ENCODE data around the gene PTPN14.

PTPN14 gene

GRCh38 chr1:214429951-214430770, 121.2 kb downstream of the PTPN14 start:
- Histone ChIP-seq H3F3A (ENCODE audit: low read depth) (peaks cover 12% of the 10 kb centered on the region; the same call in 1 of the 2 replicates), H3K4me3 (ENCODE audit: low read length, poor library complexity, severe bottlenecking) (no peak overlapping the region), H3K4me2 (ENCODE audit: low read depth, low read length, poor library complexity, severe bottlenecking) (no peak overlapping the region), H3K79me2 (ENCODE audit: insufficient read depth, low read length) (no peaks in the 10 kb centered on the region), H4K20me1 (ENCODE audit: insufficient read depth, low read length, poor library complexity, severe bottlenecking) (no peaks in the 10 kb centered on the region), H3K27me3 (ENCODE audit: insufficient read depth, low read length, poor library complexity, severe bottlenecking) (no peaks in the 10 kb centered on the region), H3K4me1 (ENCODE audit: insufficient read depth, low read length, poor library complexity, severe bottlenecking) (peaks cover 41% of the 10 kb centered on the region), H3K9ac (ENCODE audit: low read depth, low read length, poor library complexity, severe bottlenecking) (no peak overlapping the region), H3K9me3 (ENCODE audit: insufficient read depth, low read depth, low read length) (no peaks in the 10 kb centered on the region), H3K9me2 (replicated peaks; ENCODE audit: low read depth, low read length) (no peaks in the 10 kb centered on the region), H3K36me3 (ENCODE audit: insufficient read depth, low read length) (no peaks in the 10 kb centered on the region), H2AFZ (ENCODE audit: low read length) (no peak overlapping the region)
- TF ChIP-seq EZH2phosphoT487 (IDR thresholded peaks at IDR 0.05; ENCODE audit: borderline replicate concordance) (no peak), CTCF (conservative IDR thresholded peaks at IDR 0.05; ENCODE audit: low read length) (no peak)

- Histone ChIP-seq H3K36me3 (ENCODE audit: insufficient read depth, low read length) (no peaks in the 10 kb centered on the region), H4K20me1 (ENCODE audit: insufficient read depth, low read length, poor library complexity, severe bottlenecking) (no peaks in the 10 kb centered on the region), H3K9me2 (replicated peaks; ENCODE audit: low read depth, low read length) (no peaks in the 10 kb centered on the region), H3K9me3 (ENCODE audit: insufficient read depth, low read depth, low read length) (no peaks in the 10 kb centered on the region), H3K79me2 (ENCODE audit: insufficient read depth, low read length) (no peaks in the 10 kb centered on the region), H2AFZ (ENCODE audit: low read length) (no peak overlapping the region; the same call in 1 of the 2 replicates), H3K9ac (ENCODE audit: low read depth, low read length, poor library complexity, severe bottlenecking) (peak overlapping the region; percentile 73), H3K27me3 (ENCODE audit: insufficient read depth, low read length, poor library complexity, severe bottlenecking) (no peaks in the 10 kb centered on the region), H3F3A (ENCODE audit: low read depth) (peaks cover 12% of the 10 kb centered on the region; the same call in 1 of the 2 replicates), H3K4me2 (ENCODE audit: low read depth, low read length, poor library complexity, severe bottlenecking) (peak overlapping the region; percentile 71), H3K4me3 (ENCODE audit: low read length, poor library complexity, severe bottlenecking) (peak overlapping the region; percentile 69), H3K4me1 (ENCODE audit: insufficient read depth, low read length, poor library complexity, severe bottlenecking) (peaks cover 45% of the 10 kb centered on the region)
- TF ChIP-seq CTCF (conservative IDR thresholded peaks at IDR 0.05; ENCODE audit: low read length) = no peak
- TF ChIP-seq EZH2phosphoT487 (IDR thresholded peaks at IDR 0.05; ENCODE audit: borderline replicate concordance) = no peak
Observed at GRCh38 chr1:214427871-214428277, 123.5 kb downstream of the PTPN14 start.

GRCh38 chr1:214426426-214426812, 125.0 kb downstream of the PTPN14 start:
- Histone ChIP-seq H3K27me3 (ENCODE audit: insufficient read depth, low read length, poor library complexity, severe bottlenecking) (no peaks in the 10 kb centered on the region), H3K9me3 (ENCODE audit: insufficient read depth, low read depth, low read length) (no peaks in the 10 kb centered on the region), H3F3A (ENCODE audit: low read depth) (peaks cover 12% of the 10 kb centered on the region; the same call in 1 of the 2 replicates), H4K20me1 (ENCODE audit: insufficient read depth, low read length, poor library complexity, severe bottlenecking) (no peaks in the 10 kb centered on the region), H2AFZ (ENCODE audit: low read length) (no peak overlapping the region), H3K36me3 (ENCODE audit: insufficient read depth, low read length) (no peaks in the 10 kb centered on the region), H3K9ac (ENCODE audit: low read depth, low read length, poor library complexity, severe bottlenecking) (peak overlapping the region; percentile 24), H3K4me1 (ENCODE audit: insufficient read depth, low read length, poor library complexity, severe bottlenecking) (peaks cover 47% of the 10 kb centered on the region), H3K4me3 (ENCODE audit: low read length, poor library complexity, severe bottlenecking) (no peak overlapping the region), H3K9me2 (replicated peaks; ENCODE audit: low read depth, low read length) (no peaks in the 10 kb centered on the region), H3K79me2 (ENCODE audit: insufficient read depth, low read length) (no peaks in the 10 kb centered on the region), H3K4me2 (ENCODE audit: low read depth, low read length, poor library complexity, severe bottlenecking) (no peak overlapping the region)
- TF ChIP-seq EZH2phosphoT487 (IDR thresholded peaks at IDR 0.05; ENCODE audit: borderline replicate concordance) = no peak
- no peak for TF ChIP-seq CTCF (conservative IDR thresholded peaks at IDR 0.05; ENCODE audit: low read length)
